GM18517 (cell line): ENCODE results near the gene PDE4B.

ENCODE experiments used
- ATAC-seq: cut with Tn5 transposase; IDR thresholded peaks from one replicate; pipeline ENCODE4 v1.9.1; 2021; ENCODE audit warnings: mild to moderate bottlenecking, moderate library complexity; ENCODE audit not compliant: unreplicated experiment

The PDE4B gene

DNA sequence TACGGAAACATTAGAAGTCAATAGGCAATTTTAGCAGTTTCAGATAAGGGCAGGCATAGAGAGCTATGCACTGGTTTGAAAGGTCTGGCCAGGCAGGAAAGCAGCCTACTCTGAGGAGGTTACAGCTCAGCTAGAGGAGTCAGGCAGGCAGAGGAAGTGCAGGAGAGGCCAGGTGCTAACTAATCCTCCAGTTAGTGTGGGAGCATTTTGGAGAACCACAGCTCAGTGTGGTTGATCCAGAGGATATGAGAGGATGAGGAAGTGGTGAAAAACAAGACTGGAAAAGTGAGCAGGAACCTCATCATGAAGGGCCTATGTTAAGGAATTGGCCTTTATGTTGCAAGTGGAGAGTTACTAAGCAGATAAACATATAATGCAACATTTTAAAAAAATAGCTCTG, 458.9 kb downstream of the PDE4B start:
- no peak for ATAC-seq

DNA sequence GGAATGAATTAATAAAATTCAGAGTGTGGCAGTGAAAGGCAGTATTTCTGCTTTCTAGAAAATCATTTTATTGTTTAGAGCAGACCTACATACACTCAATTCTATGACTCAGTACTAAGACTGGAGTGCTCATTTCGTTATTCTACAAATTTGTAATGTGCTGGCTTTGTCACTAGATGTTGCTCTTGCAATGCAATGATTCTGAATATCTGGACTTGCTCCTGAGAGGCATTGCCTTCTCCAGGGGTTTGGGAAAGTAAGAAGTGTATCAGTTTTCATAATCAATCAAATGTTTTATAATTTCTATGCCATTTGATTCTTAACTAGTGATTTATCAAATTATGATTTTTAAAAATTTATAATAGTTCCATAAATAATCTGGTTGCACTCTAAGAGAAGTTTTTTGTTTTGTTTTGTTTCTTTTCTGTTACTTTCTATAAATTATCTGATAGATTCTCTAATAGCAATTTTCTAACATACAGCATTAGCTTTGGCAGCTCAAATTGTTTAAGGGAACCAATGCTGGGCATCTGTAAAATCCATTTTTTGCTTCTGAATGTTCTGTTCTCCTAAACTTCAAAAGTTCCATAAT, 460.7 kb downstream of the PDE4B start:
- peak; percentile 87 for ATAC-seq

DNA sequence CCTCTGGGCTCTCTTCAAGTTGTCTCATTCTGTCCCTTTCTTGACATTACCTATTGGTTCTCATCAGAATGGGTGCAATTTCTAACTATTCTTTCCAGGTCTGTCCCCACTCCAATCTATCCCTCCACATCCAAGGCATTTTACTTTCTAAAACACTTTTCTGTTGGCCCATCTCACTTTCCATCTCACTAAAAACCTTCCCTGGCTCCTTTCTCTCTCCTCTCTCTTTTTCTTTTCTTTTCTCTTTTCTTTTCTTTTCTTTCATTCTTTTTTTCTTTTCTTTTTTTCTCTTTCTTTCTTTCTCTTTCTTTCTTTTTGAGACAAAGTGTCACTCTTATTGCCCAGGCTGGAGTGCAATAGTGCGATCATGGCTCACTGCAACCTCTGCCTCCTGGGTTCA, 462.1 kb downstream of the PDE4B start:
- ATAC-seq, result no peak

DNA sequence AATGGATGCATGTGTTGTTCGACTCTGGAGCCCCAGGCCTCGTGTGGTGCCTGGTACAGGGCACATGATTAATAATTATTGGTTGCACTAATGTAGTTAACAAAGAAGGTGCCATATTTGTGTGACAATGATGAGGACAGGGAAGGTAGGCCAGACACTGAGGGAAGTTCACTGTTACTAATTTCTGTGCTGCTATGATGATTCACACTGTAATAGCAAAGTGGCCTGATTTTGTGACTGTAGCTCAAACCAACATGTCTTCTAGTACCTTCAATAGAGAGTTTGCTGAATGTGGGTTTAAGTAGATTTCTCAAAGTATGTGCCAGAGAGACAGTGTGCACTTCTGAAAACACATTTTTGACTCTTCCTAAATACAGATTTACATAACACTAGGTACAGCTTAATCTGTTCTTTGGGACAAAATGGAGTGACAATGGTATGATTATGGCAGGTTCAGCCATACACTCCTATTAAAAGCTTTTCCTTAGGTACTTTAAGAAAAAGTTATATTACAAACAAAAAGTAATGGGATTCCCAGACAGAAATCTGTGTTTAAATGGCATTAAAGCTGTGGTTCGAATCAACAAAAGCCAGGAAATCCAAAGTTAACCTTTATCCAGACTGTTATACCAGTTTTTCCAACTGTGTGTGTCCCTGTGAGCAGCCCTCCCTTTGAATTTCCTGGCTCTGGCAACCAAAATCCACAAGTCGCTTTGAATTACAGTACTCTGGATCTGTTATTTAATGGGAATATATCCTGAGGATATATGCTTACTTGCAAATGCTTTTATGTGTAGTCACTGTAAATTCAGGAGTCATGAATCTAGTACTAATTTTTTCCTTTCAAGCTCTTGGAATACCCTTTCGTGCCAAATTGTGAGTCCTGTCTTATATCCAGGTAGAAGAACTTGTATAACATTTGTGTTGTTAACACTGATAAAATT, 464.2 kb downstream of the PDE4B start:
- no peak for ATAC-seq

DNA sequence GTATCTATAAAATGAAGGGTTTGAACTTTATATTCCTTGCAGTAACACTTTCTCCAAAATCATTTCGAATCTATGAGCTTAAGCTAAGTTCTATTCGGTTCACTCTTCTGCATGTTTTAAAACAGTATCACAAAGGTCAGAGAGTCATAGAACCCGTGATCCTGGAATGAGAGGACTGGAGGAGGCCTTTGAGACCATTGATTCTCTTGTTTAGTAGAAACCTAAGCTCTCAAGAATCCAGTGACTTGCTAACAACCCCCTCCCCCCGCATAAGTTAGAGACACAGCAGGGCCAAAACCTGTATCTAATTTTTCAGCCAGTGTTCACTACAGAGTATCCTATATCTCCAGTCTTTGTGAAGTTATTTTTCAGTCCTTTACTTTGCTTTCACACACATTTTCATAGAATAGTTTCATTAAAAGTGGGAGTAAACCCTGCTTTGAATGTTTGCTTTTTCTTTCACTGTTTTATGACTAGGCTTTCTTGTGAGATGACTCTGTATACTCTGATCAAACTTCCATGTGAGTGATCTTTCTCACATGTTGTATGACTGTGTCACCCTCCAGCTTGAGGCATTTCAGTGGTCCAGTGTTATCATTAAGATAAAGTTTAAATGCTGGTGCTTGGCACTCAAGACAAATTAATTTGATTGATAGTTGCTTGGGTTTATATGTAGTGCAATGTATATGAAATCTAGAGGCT, 465.9 kb downstream of the PDE4B start:
- ATAC-seq, result no peak

DNA sequence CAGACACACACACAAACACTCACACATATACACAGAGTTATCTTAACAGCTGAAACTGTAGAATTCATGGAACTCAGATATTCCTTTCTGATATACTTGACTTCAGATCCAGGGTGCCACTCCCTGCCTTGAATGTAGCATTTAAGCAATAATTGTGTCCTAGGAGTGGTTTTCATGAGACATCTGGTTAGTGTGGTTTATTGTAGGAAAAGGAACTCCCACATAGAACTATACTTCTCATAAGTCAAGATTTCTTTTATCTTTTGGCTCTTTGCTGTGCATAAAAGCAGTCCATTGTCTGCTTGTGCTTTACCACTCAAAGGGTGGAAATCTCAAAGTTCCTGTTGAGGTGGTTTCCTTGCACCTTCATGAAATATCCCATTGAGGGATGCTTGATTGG, 468.7 kb downstream of the PDE4B start:
- no peak for ATAC-seq

DNA sequence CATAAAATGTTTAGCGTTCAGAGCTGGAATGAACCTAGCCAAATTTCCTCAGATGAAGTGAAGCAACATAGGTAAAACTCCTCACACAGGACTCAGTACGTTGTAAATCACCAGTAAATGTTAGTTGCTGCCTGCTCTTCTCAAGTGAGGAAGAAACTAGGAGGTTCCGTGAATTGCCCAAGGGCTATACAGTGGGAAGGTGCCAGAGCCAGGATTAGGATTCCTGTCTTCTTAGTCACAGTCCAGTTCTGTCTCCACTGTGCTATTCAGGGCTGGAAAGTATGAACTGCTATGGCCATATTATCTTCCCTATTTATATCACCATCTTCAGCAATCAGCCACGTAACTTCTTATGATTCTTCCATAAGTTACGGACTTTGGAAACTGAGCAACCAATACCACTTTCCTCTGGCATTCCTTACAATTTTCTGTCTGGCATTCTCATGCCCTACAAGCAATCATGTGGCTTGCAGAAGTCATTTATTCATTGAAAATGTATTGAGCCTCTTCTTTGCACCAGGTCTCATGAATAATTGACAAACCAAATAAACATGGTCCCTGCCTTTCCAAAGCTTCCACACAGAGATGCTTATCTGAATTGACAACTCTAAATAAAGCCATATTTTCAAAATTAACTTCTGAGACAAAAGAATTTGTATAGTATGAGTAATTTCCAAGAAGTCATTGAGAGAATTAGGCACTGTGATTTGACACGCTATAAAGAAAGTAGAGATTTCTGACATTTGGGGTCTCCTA, 469.7 kb downstream of the PDE4B start:
- ATAC-seq, result no peak

DNA sequence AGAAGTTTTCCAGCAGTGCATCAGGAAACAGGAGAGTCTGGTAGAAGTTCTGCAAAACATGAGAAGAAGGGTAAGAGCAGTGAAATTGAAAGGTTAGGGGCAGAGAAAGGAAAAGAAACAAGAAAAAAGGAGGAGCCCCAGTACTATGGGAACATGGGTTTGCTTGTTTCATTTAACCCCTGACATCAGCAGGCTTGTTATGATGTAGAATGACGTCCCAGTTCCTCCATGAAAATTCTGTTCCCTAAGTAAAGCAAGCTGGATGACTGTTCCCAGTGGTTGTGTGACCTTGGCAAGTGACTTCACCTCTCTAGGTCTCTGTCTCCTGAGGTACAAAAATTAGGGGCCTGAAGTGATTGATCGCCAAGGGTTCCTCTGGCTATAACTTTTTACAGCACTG, 472.6 kb downstream of the PDE4B start:
- no peak for ATAC-seq

DNA sequence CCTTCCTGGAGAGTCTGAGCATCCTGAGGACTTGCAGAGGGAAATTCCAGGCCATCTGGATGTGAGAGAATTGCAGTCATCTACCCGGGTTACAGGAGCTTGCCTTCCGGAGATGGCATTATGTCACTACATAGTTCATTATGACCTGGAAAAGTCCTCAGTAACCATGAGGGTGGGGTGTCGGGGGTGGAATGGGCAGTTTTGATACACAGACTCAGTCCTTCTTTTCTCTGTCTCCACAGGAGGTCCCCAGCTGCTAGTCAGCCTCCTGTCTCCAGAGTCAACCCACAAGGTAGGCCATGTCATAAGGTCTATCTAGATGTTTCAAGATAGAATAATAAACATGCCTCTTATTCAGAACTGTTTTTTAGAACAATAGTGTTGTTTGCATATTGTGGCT, 473.1 kb downstream of the PDE4B start:
- no peak for ATAC-seq

DNA sequence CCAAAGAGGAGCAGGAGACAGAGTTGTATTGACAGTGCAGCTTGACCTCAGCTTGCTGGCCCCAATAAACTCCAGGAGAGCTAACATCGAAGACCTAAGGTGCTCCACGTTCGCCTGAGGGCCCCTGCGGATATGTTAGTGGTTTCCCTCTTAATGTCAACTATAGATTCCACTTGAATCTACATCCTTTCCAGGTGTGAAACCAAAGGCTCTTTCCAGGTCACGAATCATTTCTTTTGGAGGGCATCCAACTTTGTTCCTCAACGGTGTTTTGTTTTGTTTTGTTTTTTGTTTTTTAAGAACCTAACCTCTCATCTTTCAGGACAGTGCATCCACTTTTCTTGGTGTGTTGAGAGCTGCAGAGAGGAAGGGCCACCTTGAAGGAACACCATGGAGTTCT, 473.7 kb downstream of the PDE4B start:
- ATAC-seq, result no peak

DNA sequence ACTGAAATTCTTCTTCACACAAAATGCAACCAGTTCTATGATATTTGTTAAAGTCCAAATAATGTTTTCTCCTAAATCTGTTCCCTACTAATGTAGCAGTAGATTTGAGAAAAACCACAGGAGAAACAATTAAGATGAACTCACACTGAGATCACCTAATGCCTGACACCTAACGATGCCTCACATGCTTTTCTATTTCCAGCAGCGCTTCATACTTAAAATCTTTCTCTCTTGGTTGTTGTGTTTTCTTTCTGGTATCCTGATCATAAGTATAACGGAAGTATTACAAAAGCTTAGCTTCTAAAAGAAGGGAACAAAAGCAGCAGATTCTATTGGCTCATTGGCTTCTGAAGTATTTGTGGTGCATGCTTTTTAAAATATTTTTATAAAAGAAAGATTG, 474.1 kb downstream of the PDE4B start:
- no peak for ATAC-seq

DNA sequence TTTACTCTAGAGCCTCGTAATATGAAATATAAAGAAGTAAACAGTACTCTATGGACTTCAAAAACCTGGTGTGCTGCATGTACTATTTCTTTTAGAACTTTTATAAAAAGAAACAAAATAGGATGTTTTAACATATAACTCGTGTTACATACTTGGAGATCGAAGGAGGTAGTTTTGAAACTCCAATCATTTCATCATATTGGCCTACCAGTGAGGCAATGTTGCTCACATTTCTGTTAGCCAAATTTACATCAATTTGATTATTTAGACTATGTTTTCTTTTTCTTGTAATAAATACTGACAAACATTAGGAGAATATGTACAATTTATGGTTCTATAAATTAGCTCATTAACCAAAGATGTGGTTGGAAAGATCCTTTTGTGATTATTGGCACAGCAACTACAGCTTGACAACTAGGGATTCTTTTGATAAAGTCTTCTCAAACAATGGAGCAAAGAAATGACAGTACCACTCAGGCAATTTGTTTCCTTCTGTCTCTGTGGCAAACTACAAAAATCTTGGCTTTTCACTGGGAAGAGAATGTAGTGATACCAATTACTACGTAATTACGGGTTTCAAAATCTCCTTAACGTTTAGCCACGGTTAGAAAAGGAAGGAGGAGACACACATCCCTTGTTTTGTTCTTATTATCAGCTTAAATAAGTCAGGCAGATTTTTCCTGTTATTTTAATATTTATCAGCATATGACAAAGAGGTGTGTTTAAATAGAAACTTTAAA, 474.7 kb downstream of the PDE4B start:
- no peak for ATAC-seq

DNA sequence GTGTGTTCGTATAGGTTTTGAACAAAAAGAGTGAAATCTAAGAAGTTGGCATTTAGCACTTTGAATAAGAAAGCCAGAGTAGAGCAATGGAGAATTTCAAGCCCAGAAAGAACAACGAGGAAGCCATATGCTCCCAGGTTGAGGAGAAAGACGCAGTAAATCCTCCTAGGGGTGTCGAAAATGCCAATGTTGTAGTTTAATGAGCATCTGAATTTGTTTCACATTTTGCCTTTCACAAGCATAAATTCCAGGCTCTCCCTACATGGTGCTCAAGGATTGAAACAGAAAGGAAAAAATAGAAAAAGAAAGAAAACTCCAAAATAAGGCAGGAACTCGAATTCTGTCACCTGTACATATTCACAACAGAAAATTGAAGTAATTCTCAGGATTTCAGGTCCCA, 476.5 kb downstream of the PDE4B start:
- no peak for ATAC-seq

DNA sequence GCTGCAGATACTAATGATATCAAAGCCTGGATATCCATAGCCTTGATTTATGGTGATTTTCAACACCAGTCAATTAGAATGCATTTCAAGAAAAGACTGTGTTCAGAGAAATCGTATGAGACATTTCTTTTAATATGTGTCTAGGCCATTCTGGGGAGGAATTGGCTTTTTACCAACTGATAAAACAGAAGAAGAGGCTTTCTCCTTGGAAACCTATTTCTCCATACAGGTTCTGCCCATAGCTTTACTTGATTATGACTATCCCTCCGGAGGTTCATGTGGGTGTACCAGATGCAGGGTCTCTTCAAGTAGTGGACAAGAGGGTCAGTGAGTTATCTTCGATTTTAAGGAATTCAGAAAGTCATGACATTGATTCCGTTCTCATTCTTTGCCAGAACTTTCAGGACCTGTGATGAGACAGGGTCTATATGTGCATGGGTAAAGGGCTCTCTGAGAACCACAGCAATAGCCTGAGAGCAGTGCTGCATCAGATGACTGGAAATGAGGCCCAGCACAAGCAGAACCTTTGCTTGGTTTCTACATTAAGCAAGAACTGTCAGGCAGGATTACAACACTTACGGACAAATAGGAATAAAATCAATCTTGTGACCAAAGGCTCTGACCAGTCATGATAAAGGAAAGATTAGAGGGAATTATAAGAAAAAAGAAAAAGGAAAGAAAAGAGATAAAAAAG, 477.6 kb downstream of the PDE4B start:
- ATAC-seq, result no peak

DNA sequence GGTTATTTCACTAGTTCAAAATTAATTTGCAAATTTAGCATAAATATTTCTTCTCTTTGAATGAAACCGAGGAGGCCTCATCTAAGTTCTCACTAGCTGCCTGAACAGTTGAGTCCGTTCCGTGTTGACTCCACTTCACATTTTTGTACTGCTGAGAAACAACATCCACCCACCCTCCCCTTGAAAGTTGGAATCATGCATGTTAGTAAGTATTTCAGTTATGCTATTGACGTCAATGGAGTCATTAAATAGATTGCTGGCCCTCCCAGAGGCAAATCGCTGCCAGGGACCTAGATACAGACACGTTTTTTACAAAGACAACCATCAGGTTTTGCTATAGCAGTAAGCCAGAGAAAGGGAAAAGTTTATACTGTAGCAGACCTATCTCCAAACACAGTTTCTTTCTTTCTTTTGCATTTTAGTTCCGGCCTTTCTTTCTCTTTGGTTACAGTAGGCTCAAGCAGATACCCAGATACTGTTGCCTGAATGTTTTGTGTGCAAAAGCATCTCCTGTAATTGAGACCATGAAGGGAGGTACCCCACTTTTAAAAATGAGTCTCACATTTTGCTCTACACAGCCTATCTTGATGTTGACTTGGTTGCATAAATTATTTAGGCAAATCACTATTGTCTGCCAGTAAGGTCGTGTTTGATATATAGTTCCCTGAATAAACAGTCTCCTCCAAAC, 478.7 kb downstream of the PDE4B start:
- no peak for ATAC-seq

DNA sequence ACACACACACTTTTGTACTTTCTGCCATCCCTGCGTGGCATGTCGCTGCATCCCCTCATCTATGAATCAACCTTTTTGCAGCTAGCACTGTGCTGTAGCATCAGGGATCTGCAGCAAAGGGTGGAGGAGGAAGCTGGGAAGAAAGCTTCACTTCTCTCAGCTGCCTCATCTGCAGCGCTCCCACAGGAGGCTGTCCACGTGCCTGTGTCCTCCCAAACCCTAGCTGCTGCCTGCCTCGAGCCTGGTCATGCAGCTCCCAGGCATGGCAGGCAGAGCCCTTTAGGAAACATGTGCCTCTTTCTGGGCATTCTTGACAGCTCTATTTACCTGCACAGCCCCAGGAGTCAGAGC, 479.2 kb downstream of the PDE4B start:
- ATAC-seq, result no peak

DNA sequence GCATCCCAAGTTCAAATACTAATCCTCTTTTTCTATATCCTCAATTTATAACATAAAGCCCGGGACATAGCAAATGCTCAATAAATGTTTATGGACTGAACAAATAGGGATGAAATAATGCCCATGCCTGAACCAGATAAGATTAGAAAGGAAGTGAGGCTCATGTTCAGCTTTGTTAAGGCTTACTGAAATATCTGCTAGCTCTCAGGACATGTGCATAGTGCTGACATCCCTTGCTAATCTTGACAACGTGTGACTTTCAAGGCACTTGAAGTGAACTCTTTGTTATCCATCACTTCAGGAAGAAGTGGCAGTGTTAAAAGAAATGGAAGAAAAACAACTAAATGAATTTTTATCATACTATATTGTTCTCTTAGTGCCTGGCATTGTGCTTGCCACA, 481.0 kb downstream of the PDE4B start:
- no peak for ATAC-seq

DNA sequence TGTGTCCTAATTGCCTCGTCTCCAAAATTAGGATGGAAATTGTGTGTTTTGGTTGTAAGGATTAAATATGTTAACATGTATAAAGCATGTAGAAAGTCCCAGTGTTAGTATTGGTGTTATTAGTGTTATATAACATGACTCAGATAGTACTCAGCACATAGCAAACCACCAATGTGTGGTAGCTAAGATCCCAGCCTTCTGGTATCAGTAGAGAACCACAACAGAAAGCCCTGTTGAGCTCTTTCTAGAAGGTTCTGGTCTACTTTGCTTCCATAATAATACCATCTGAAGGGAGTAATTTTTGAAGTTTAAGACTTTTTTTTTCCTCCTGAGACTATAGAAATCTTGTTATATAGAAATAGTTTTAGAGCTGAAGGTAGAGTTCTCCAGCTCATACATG, 481.9 kb downstream of the PDE4B start:
- ATAC-seq, result peak; percentile 28

DNA sequence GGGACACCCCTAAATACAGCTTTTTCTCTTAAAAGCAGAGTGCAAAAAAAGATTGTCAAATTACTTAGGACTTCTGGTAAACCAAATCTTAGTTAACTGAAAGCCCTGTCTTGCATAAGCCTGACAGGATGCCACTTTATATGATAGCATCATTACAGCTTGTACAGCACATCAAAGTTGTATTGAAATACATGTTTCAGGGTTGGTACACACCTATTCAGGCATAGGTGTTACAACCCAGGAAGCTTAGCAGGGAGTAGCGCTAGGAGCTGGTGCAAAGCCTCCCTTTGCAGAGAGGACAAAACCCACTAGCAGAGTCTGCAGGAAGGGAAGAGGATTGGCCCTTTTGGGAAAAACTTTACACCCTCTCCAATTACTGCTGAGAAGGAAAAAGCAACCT, 482.4 kb downstream of the PDE4B start:
- no peak for ATAC-seq
